HT-29 (cell line): ENCODE results near the gene POSTN. TPM values are rescaled to one million over a fixed set of nuclear protein-coding genes. Genes with fewer than 3 reads are reported as not detected.
"Not testable (repeated sequence)": the region's sequence is repeated elsewhere in the genome, so short reads cannot be mapped to it uniquely, and the experiment has no call there.

ENCODE experiments used
- DNase-seq: peaks from one replicate; pipeline ENCODE4 v3.0.0-alpha.2; 2015; ENCODE audit warnings: low spot score
- total RNA-seq: library from RNA; depleted of rRNA; stranded (reverse); fragments of >200 nt; shearing (Covaris generic); gene quantifications from 2 replicates; pipeline ENCODE4 v1.2.3, GENCODE V29; 2014

The POSTN gene
- total RNA-seq, 1 experiment from 2014 or later: not detected

DNA sequence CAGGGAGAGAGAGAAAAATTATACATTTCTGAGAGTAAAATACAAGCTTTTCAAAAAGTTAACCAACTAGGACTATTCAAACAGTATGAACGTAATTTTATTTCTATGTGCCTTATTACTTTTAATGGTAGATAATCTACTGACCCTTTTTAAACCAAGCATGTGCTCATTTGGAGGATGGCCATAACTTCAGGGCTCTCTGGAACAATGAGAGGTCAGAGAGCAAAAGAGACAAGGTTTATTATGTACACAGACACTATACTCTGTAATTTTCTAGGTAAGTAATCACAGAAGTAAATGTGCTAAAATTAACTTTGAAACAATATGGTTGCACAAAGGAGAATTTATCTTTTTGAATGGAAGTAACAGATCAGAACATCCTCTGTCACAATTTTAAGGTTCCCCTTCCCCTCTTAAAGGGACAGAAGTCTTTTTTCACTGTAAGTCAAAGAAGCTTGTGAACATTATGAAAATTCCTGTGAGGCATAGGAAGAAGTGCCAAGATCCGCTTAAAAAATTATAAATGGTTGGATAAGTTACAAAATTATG lies 1.0 kb downstream of the POSTN start:
- DNase-seq: no peak

DNA sequence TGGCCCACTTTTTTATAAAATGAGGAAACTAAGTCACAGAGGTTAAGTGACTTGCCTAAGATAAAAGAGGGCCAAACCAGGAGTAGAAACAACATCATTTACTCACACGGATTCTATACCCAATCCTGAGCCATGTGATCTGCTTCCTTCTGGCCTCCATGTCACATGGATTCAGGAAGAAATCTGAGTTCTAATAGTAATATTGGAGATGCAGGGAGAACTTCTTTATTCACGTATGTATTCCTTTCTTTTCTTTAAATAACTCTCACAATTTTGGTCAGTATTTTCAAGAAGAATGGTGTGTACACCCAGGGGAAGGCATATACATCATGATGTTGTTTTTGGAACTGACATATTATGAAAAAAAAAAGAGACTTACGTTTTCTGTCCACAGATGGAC lies 1.8 kb downstream of the POSTN start:
- DNase-seq: no peak

DNA sequence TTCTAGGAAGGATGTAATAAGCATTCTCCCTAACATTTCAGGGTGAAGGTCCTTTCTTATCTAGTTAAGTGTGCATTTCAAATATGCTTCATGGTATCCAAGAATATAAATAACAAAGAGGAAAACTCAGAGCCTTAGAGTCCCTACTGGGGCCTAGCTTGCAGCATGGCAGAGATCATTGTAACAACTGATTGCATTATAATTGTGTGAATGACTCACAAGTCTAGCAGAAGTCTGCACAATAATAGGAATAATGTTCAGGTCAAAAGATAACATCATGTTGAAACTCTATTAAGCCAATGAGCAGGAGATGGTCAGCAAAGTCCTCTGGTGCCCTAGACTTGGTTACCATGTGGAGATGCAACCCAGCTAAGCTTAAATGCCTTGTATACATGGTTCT lies 3.4 kb downstream of the POSTN start:
- DNase-seq: no peak

DNA sequence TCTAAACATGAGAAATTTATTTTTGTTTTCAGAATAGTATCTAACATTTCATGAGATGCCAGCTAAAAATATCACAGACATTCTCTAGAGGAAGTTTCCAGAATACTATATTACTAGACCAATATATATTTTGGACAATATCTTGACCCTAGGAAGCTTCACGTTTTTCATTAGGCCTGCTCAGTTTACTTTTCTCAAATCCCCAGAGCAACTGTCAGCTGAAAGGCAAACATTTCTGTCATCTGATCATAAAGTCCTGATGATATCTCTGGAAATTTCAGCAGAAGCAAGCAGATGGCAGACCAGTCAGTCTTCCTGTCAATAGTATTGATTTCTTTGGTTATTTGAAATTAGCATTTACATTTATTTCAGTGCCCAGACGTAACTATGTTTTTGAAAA lies 4.0 kb downstream of the POSTN start:
- no peak for DNase-seq

DNA sequence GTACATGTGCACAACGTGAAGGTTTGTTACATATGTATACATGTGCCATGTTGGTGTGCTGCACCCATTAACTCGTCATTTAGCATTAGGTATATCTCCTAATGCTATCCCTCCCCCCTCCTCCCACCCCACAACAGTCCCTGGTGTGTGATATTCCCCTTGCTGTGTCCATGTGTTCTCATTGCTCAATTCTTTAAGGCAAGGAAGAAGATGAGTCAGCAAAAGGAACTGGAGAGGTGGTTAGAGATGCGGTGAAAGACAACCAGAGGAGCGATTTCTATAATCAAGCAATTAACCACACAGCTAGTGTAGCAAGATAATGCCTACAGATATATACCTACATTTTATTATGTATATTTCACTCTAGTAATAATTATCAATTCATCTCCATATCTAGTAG lies 9.2 kb downstream of the POSTN start:
- DNase-seq: not testable (repeated sequence)

DNA sequence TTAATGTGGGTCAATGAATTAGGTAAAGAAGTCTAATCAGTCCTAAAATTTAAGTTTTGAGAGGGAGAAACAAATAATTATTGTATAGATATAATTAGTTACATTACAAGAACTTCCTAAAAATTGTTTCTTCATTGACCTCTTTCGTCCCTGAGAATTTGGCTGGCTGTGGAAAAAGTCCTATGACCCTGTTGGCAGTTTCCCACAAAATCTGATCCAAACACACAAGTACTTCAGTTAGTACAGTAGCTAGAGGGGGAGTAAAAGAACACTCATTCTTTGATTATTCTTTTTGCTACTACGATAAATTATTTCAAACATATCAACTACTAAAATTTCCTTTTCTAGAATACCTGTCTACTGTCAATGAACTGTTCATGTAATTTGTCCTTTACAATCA lies 11.3 kb downstream of the POSTN start:
- DNase-seq: no peak

DNA sequence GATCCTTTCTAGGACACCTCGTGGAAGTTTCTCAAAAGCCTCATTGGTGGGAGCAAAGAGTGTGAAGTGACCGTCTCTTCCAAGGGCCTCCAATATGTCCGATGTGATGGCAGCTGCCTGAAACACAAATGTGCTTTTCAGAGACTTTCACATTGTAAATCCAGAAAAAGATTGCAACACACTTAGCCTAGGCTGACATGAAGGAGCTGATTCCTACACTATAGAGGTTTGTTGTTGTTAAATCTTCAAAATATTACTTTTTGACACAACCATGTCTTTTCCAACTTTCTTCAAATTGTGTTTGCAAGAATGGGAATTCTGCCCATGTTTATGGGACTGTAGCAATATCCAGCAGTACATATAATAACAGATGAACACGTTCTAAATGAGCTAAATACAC lies 12.4 kb downstream of the POSTN start:
- DNase-seq: no peak

DNA sequence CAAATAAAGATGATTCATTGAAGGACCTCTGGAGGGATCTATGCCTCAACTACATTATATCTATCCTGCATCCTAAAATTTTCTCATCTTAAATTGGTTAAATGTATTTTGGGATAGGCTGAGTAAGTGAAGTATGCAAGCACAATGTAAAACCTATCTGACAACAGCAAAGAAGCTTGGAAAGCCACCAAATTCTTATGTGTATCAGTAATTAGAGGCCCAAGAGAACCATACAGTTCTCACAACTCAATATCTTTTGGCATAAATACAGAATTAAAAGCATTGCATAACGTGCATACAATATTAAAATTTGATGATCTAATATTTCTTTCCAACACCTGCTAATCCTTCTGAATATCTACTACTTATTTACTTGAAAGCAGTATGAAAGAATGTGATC lies 13.0 kb downstream of the POSTN start:
- DNase-seq: no peak

DNA sequence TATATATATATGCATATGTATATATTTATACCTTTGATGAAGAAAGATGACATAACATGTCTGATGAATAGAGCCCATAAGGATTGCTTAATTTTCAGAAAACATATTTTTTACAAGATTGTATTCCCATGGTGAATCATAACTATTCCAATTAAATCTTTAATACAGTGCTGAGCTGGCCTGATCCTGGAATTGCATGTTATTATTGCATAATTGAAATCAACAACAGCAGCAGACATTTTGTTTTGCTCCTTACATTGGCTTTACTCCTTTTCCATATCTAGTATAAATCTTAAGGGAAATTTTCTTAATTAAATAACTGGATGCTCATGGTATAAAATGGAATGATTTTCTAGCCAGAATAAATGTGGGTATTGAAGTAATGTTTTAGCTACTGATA lies 22.0 kb downstream of the POSTN start:
- no peak for DNase-seq

DNA sequence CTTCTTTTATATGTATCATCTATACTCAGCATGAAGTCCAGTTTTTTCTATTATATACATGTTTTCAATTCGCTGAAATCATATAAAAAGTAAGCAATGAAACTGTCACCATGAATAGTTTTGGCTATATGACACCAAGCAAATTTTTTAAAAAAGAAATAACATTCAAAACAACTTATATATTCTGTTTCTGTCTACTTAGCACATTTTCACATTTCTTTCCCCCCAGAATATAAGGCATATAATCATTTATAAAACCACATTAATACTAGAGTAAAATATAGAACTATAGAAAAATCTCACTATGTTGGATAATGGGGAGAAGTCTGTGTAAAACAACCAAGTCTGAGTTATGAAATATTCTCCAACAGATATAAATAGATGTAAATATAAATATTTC lies 33.1 kb downstream of the POSTN start:
- DNase-seq: no peak

DNA sequence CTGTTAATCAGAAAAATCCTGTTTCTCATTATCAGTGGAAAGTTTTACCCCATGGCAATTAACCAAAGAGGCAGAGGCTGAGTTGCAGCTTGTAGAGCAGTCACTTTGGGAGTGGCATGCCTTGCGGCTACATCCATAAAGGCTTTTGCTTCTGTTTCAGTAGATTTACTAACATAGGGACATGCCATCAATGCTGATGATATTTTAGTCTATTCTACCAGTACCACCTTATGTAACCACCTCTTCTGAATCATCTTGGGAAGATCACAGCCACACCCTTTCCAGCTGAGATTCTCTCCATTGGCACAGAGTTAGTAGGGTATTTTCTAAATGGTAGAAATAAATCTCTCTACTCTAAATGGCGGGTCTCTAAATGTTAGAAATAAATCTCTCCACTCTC lies 37.5 kb downstream of the POSTN start:
- DNase-seq: no peak

DNA sequence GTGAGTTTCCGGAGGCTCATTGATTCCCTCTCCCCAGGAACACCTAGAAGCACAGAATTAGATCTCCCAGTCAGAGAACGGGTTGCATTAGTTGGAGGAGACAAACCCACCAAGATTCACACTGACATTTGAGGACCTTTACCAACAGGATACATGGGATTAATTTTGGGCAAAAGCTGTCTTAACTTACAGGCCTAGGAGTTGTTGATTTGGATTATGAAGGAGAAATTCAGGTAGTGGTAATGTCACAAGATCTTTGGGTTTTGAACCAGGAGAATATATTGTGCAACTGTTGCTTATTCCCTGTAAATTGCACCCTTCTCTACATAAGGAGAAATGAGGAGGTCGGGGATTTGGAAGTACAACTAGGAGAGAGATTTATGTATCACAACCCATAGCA lies 38.0 kb downstream of the POSTN start:
- DNase-seq: no peak

DNA sequence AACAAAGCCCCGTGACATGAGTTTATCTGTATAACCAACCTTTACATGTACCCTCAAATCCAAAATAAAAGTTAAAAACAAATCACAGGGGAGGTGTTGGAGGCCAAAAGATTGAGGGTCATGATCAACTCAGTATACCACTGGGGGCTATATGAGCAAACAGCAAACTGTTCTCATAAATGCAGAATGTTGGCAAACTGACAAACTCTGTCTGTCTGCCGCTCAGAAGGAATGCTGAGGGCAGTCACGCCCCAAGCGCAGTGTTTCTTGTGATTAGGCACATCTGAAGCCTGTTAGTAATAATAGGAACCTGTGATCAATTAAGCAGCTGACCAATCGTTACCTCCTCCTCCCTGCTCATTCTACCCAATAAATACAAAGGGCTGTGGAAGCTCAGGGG lies 39.8 kb downstream of the POSTN start:
- not testable (repeated sequence) for DNase-seq

DNA sequence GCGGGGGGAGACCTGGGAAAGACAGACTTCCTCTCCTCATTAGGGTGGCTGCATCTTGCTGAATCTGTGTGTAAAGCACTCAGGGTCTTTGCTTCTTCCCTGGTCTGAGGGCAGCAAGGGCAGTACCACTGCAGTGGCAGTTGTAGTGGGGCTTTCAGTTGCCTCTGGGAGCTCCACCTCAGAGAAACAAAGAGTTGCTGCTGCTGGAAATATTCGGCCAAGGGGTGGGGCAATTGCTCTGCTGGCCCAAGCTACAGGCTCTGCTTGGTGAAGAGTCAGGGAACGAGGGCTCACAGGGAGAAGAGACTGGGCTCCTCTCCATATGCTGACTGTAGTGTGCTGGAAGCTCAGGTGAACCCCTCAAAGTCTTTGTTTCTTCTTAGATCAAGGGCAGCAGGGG lies 52.5 kb downstream of the POSTN start:
- no peak for DNase-seq

DNA sequence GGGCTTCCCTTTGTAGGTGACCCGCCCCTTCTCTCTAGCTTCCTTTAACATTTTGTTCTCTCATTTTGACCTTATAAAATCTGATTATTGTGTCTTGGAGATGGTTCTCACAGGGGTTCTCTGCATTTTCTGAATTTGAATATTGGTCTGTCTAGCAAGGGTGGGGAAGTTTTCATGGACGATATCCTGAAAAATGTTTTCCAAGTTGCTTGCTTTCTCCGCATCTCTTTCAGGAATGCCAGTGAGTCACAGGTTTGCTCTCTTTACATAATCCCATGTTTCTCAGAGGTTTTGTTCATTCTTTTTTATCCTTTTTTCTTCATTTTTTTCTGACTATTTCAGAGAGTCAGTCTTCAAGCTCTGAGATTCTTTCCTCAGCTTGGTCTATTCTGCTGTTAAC lies 53.6 kb downstream of the POSTN start:
- DNase-seq: no peak

DNA sequence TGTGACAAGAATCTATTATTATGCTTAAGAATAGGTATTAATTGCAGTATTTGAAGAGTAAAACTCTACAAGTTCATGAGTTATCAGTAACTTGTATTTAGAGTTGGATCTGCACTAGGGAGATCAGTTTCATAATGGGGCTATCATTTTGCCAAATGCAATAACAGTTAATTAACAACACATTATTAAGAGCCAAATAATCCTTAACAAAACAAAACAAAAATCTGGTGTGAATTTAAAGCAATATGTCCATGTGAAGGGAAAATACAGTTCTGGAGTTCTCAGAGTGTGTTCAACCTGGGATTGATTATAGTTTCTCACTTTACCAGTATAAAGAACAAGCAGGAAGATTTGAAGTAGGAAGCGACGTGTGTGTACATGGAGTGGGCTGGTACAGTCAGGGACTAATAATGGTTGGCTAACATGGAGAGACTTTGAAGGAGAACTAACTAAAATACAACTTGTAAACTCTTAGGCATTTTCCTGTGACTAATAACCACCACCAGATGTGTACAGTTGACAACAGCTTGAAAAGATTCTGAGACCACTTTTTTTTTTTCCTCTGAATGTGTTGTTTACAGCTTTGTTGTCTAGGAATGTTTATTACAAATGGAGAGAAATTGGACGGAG lies 58.5 kb downstream of the POSTN start:
- no peak for DNase-seq

DNA sequence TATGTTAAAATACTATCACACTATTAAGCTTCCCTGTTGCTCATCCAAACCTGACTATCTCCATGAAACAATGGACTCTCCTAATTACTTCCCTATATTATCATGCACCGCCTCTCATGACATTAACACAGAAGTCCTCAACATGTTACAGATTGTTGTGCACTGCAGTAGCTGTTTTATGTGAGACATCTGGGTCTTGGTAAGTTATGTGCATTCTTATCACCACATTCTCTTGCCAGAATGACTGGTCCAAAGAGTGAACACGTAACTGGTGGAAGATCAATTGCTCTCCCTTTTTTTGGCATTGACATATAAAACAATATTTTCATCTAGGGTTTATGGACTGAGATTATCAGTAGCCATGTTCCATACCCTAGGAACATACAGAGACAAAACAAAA lies 59.4 kb downstream of the POSTN start:
- DNase-seq: no peak

DNA sequence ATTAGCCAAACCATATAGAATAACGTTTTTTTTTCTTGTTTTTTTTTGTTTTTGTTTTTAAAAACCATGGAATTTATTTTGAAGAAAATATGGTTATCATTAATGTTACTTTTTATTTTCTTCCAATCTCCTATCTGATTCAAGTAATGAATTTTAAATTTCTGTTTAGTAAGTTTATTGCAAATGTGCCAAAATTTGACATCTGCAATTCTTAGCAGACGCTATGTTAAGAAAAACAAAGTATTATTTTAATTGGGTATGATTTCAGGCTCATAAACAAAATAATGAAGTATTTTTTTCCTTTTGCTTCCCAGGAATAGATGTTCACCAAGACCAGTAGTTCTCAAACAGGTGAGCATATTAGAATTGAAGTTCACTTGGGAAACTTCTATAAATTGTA lies 63.1 kb downstream of the POSTN start:
- DNase-seq: no peak

DNA sequence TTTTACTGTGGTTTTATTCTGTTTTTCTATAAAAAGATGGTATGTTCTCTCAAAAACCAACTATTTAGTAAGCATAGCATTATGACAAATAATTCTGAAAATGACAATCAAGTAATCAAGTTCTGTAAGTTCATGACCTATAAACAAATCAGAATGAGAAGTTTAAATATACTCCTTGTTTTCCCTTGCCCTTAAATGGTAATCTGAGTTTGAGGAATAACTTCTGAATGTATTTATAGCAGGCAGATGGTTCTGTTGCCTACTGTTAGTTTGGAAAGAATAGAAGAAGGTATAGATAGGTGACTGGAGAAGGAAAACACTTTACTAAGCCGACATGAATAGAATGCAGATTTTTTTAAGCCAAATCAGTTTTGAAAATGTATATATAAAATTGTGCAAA lies 63.9 kb downstream of the POSTN start:
- DNase-seq: no peak

DNA sequence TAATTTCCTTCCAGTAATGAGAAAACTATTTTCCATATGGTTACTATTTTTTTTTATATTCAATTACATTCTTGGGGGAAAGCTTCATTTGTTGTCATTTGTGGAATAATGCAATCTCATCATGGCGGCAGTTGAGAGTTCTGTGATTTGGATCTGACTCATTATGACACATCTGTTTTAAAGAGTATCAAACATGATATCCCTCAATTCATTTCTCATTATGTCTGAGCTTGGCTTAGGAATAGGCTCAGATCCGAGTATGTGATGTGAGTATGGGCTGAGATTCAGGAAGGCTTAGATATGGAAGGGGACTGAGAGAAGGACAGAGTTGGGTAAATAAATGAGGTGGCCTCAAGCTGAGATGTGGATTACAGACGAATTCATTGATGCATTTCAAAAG lies 64.4 kb downstream of the POSTN start:
- DNase-seq: no peak

DNA sequence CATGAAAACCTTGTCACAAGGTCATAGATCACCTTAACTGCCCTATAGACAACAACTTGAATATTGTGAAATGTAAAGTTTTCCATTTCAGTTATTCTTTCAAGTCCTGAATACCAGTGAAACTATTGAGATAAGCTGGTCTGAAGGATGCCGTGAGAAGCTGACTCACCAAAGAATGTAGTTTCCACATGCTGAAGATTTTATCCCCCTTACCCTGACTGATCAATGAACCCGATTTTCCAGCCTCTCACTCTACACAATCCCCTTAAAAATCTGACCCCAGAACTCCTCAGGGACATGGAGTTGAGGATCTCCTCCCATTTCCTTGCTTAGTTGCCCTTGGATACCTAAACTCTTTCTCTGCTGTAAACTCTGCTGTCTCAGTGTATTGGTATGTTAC lies 67.5 kb downstream of the POSTN start:
- no peak for DNase-seq

DNA sequence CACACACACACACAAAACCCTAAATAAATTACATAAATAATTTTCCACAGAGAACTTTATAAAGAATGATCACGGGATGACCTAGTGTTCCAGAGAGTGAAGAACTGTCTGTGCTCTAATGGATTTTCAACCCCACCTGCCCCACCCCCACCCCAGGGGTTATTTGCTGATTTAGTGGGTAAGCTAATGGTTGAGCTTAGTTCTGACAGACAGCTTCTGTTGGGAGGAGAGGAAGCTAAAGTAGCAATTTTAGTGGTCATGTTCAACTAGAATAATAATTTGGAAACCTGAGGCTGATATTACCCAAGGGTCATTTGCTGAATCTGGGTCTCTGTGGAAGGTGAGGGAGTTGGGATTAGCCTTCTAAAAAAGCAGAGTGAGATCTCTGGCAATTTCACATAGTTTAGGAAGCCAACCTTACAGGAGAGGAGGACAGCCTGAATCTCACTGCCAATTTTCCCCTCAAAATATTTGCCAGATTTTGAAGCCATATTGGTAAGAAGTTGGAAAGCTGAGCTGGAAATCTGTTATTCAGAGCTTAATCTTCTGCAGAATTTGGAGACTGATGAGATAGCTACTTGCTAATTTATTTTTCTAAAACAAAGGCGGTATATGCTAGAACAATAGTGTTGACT lies 68.7 kb downstream of the POSTN start:
- no peak for DNase-seq

DNA sequence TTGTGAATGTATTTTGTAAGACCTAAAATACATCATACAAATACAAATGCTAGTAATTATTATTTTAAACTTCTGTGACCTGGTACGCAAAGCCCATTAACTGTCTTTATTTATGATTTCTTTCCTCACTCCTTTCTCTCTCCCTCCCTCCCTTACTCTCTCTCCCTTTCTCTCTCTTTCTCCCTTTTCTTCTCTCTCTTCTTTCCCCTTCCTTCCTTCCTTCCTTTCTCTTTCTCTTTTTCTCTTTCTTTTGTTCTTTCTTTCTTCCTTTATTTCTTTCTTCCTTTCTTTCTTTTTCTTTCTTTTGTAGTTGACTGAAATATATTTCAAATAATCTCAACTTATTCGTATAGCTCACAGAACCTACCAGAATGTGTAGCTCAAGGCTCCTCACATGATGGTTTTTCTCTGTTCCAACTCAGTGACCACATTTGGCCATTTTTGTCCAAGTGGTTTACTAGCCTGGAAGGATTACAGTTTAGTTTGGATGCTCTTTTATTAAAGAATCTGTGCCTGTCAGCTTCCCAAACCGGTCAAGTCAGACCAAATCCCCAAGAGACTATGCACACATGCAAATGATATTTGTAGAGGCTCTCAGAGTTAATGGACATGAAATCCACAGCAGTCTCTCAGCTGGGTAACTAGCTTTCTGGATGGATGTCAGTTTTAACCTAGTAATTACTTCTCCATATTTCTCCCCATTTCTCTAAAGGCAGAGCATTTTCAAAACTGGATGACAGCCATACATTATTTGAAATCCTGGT lies 71.7 kb downstream of the POSTN start:
- DNase-seq: no peak
